GM18511 (cell line): ENCODE data around the gene UCHL3.

Experiments
- ATAC-seq: cut with Tn5 transposase; IDR thresholded peaks from one replicate; pipeline ENCODE4 v1.9.1; 2021; ENCODE audit warnings: mild to moderate bottlenecking, moderate library complexity; ENCODE audit not compliant: unreplicated experiment

The UCHL3 gene

DNA sequence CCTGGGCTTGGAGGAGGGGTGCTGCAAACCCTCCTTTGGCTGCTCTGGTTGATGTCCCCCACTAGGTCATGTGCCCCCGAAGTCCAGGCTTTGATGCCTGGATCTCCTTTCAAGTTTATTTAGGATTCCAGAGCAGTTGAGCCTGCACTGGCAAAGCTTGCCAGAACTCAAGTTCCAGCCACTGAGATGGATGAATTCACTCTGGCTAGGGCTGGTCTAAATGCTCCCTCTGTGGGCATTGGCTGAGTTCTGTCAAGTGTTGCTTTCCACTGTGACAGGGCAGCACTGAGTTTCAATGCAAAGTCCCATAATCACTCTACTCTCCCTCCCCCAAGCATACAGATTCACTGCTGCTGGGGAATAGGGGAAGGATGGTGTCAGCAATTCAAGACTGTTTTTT lies 68.7 kb downstream of the UCHL3 start:
- no peak for ATAC-seq

DNA sequence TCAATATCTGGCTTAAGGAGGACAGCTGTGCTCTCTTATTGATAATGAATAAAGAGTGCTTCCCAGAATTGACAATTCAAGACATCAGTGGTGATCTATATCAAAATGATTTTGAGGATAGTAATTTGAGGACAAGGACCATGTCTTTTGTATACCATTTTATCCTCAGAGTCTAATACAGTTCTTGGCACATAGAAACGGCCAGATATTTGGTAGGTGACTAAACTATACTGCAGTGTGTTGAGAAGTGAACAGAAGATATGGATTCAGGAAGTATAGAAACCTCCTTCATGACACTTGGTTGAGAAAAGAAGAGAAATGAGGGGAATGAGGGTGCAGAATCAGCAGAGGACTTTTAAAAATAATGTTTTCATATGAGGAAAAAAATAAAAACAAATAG lies 70.4 kb downstream of the UCHL3 start:
- no peak for ATAC-seq

DNA sequence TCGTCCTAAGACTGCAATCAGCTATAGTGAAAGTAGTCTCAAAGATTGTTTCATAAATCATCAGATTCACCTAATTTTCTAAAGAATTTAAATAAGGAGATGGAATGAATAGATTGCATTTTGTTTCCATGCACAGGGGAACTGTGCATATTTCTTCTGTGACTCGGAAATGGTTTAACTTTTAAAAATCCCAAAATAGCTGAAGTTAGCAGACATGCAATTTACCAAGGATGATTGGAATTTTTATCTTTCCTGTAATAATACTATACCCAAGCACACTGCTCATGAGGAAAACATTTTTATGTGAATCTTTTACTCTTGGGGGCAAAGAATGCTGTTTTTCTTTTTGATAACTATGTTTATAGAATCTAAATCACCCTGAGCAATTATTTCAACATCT lies 71.6 kb downstream of the UCHL3 start:
- no peak for ATAC-seq

DNA sequence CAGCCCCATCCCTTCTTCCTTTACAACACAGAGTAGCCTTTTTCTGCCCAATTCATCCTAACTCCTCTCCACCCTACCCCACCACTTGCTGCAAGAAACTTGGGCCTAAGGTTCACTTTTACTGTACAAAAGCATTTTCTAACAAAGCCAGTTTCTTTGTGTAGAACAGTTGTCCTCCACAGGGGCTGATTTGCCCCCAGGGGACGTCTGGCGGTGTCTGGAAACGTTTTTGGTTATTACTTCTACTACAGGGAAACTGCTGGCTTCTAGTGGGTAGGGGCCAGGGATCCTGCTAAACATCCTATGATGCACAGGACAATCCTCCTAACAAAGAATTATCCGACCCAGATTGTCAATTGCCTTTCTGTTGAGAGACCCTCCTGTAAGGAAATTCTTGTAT lies 79.2 kb downstream of the UCHL3 start:
- no peak for ATAC-seq

DNA sequence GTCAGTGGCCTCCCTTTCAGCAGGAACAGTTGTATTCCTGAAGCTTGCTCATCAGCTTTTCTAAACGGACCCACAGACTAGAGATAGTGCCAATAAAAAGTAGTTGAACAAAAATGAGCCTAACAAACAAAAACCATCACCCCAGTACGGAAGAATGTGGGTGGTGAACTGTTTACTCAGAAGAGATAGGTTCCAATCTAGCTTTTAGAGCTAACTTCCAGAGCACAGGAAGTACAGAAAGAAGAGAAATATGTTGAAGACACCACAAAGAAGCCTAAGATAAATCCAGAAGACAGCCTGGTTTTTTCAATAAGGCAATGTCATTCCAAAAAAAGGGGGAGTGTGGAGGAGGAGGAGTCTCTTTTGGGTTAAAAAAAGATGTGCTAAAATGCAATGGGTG lies 83.7 kb downstream of the UCHL3 start:
- ATAC-seq, result no peak

DNA sequence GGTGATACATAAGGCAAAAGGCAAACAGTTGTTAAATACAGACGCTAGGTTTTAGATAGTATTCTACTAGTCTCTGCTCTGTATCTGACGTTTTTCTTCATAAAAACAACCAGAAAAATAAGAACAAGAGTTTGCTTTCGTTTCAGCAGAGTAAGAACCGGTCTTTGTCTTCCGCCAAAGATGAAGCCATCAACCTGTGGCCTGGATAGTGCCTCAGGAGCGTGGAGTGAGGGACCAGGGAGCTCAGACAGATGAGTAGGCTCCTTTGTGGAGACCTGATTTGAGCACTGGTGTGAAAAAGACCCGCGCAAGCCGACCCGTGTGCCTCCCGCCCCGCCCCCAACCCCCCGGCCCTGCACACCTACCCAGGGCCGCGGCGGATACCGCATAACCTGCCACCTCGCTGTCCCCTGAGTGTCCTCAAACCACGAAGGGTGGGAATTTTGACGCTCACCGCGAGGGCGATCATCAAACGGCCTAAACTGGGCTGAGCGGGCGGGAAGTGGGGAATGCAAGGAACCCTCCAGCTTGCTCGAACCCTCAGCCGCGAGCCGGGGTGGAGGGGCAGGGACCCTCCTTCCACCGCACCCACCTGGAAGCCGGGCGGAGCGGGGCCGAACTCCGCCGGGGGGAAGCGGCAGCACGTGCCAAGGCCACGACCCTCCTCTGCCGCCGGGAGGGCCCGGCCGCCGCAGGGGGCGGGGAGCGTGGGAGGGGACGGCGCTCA lies 85.7 kb downstream of the UCHL3 start:
- ATAC-seq, result no peak

DNA sequence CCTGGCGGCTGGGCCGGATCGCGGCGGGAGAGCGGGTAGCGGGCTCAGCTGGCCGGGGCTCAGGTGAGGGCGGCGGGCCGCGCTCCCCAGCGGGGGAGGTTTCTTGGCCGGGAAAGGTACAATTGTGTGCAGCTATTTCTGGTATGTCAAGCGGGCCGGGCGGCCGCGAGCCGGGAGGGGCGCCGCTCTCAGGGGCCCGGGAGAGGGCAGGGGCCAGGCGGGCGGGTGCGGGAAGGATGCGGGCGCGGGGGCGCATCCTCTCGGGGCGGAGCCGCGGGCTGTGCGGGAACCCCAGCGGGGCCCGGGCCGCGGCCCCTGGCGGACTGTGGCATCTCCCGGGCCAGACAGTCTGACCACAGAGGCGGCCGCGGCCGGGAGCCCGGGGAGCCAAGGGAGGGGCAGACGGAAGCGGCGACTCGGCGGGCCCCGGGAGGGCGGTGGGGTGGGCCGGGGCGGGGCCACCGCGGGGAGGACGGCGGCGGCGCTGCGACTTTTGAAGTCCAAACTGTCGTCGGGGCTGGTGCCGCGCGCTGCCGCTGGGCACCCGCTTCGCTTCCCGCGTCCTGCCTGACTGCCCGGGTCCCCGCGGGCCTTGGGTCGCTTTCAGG lies 86.3 kb downstream of the UCHL3 start, which contains the start of gene LMO7:
Gene LMO7 (plus strand): TSS at position 503 of the 608 bp plus-strand sequence. CDS start 328 bp downstream, outside the sequence.
- peak; percentile 73 for ATAC-seq

DNA sequence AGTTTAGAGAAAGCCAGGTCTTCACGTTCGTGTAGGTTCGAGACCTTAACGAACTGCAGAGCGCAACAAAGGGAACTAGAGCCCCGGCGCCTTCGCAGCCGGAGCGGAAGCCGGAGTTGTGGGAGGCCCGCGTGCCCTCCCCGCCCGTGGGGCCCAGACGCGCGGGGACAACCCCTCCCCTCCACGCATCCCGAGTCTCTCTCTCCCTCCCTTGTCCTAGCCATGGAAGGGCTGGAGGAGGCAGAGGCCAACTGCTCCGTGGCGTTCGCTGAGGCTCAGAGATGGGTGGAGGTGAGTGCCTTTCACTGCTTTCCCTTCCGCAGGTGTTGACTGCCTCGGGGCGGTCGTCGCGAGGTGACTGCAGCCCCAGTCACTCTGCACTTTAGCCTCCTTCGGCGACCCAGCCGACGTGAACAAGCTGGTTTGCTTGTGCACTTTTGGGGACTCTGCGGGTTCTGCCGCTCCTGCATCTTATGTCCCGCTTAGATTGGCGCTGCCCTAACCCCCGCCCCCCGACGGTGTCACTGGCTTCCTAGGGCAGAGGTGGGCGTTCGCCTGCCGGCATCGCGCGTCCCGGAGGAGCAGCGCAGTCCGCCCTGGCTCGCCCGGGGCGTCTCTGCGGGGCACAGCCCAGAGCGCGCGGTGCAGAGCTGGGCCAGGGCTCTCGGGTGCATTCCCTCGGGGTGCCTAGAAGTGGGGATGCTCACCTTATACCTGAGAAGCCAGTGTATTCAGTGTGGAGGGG lies 87.0 kb downstream of the UCHL3 start:
- ATAC-seq, result peak; percentile 58

DNA sequence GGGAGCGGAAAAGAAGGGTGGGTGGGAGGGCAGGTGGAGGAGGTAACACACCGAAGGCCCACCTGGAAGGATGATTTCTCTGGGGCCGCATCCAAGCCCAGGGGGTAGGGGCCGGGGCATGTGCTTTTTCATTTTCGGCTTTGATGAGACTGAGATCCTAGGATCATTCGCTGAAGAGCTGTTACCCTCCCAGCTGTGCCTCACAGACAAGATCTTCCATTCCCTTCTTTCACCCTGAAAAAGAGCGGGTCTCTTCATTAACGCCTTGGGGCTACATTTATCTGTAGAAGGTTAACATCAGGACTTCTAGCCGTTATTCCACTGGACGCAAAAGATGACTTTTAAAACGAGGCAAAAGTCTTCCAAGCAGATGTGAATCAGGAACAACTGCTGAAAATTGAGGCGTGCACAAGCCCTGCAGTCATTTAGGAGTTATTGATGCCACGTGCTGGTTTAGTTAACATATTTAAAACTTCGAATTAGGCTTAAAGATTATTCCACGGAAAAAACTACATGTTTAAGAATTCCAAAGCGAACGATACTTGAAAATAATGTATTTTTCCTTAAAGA lies 87.7 kb downstream of the UCHL3 start:
- peak; percentile 1 for ATAC-seq

DNA sequence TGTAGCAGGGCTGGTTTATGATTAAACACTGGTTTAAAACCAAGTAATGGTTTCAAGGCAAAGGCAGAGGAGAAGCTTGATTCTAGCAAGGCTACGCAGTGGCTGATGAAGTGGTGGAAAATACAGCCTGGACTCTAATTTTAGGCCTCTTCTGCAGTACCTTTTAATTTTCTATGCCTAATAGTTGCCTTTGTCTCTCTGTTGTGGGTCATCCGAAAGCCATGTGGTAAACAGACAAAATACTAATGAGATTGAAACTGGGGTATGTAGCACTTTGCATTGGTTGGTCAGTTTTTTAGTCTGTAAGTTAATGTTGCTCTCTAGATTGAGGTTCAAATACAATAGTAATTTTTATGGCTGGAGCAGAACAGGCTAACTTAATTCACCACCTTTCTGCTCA lies 89.9 kb downstream of the UCHL3 start:
- ATAC-seq, result no peak

DNA sequence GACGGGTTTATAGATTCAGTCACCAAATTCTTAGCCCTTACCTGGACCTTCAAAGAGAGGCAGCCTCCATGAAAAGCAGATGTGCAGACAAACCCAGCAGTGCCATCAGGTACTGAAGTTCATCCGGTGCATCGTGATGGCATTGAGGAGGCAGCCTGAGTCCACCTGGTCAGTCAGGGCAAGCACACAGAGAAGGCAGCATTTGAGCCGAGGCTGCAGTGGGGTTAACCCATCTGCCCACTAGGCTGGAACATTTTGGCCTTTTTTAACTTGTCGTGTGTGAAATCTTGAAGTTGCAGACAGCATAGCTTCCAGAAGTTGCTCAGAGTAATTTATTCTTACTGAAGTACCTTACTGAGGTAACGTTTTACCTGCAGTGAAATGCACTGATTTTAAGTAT lies 91.4 kb downstream of the UCHL3 start:
- ATAC-seq, result no peak

DNA sequence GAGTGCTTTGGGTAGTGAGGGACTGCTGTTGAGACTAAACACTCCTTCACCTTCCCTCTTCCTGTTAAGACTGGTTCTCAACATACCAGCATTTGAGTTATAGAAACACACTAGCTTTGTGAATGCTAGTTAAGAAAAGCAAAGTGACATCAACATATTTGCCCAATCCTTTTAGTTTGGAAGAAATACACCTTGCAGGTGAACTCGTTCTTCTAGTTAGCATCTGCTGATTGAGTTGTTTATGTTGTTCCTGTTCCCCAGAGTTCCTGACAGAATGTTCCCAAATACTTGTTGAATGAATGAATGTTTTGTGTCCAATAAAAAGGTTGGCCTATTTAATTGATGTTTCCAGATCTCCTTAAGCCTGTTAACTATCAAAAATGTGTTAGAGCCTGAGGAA lies 93.6 kb downstream of the UCHL3 start:
- no peak for ATAC-seq

DNA sequence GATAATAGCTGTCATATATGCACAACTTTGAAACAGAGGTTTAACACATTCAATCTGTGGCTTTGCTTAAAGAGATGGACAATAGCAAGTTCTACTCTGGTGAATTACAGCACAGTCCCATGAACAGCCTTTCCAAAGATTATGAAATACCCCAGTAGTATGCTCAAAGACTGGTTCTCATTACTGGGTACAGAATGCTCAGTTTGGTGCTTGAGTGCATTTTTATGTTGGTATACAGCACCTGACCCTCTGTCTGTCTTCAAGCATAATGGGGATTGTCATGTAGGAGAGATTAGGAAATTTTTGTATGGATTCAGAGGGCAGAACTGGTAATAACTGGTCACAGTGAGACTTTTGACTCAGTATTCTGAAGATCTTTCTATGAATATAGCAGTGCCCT lies 94.1 kb downstream of the UCHL3 start:
- ATAC-seq, result no peak

DNA sequence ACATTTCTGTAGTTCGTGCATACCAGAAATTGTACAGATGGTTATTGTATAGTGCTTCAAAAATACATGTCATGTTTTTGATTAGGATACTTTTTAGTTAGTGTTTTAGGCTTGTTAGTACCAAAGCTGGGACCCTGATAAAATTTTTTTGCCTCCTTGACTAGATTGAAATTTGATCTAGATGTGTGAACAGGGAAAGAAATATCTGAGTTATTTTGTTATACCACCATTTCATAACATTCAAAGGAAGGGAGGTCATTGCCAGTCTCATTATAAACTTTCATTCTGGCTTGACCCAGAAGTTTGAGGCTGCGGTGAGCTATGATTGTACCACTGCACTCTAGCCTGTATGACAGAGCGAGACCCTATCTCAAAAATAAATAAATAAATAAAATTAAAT lies 95.5 kb downstream of the UCHL3 start:
- no peak for ATAC-seq

DNA sequence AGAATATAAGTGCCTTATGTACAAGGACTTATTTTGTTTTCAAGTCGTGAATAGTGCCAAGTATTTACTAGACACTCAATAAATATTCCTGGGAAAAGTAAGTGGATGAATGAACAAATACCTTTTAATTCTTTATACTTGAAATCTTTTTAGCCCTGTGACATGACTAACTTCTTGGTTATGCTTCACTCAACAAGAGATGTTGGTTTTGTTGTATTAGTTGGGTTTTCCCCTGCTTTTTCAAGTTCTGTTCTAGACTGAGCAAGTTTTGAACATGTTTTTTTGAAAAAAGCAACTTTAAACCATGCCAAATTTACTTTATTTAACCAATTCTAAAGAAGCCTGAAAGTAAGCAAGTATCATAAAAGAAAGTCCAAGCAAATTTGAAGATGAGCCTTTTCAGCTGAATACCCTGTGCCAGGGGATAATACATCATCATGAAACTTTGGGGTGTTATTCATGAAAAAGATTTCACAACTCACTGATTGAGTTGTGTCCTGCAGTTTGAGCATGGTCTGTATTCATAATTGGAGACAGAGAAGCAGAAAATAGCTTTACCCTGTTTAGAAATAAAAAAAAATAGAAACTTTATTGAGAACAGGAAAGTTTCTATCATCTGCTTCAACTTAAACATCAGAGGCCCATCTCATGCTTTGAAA lies 97.7 kb downstream of the UCHL3 start:
- peak; percentile 83 for ATAC-seq

DNA sequence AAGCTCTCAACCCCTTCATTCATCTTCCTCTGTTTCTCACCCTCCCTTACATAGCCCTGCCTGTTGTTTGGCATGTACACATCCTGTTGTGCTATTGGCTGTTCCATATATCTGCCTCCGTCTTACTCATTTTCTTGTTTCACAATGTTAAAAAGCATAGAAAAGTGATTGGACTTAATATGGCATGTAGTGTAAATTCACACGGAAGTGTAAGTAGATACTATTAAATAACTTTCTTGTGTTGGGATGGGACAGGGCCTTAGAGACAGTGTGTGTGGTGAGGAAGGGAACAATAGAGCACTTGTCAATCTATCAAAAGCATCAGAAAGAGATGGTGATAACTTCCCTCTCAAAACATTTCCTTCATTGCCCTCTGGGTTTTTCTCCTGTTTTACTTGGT lies 98.9 kb downstream of the UCHL3 start:
- ATAC-seq, result no peak

DNA sequence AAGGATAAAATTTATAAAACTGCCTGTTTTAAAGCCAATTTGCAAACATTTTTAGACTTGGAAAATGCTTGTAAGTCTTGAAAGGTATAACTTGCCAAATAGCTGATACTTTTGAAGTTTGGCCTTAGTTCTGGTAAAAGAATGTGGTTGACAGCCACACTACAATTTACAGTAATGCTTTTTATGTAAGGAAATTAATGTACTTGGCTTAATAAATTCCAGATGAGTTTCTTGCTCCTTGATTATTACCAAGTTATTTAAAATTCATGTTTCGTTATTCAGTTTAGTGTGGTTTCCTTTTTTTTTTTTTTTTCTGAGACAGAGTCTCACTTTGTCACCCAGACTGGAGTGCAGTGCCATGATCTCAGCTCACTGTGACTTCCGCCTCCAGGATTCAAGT lies 101.4 kb downstream of the UCHL3 start:
- ATAC-seq, result no peak

DNA sequence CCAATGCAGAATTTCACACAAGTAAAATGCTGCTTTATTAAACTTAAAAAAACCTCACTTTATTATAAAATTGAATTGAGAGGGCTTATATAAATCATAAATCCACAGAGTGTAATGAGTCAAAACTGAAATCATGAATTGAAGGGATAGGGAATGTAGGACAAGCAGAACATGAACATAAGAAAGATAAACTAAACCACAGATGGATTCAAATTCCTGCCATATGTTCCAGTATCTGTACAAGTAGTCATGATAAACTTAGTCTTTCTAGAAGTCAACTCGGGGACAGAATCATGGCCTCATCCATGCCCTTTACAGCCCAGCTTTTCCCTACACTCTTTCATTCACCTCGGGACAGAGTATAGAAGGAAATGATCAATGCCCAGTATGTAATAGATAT lies 103.1 kb downstream of the UCHL3 start:
- no peak for ATAC-seq
